Lower lobe of right lung (tissue), 2 donors: ENCODE results near the gene INTS11. TPM values are rescaled to one million over a fixed set of nuclear protein-coding genes. Genes with fewer than 3 reads are reported as not detected.

ENCODE experiments used
- ATAC-seq, 2 donors: fragments of 200-7000 bp; cut with Tn5 transposase; one replicate each; pipeline ENCODE4 v1.9.1; 2020 to 2022; ENCODE audit warnings: mild to moderate bottlenecking in 2 of 2, moderate library complexity in 2 of 2
- DNase-seq: peaks from one replicate; pipeline ENCODE4 v3.0.0-alpha.2; 2020
- H3K27ac ChIP-seq: fragments of 200-600 bp; one replicate; pipeline ENCODE4 v1.8.0; 2022
- H3K27me3 ChIP-seq: fragments of 200-600 bp; one replicate; pipeline ENCODE4 v1.8.0; 2022; ENCODE audit warnings: low read depth
- H3K36me3 ChIP-seq: fragments of 200-600 bp; one replicate; pipeline ENCODE4 v1.8.0; 2022; ENCODE audit warnings: mild to moderate bottlenecking
- H3K4me1 ChIP-seq: fragments of 200-600 bp; one replicate; pipeline ENCODE4 v1.8.0; 2022
- H3K4me3 ChIP-seq: fragments of 200-600 bp; one replicate; pipeline ENCODE4 v1.8.0; 2022; ENCODE audit warnings: mild to moderate bottlenecking
- H3K9me3 ChIP-seq: fragments of 200-600 bp; one replicate; pipeline ENCODE4 v1.8.0; 2022
- intact Hi-C: fragments of 100-400 bp; cut with DNase I; formaldehyde crosslinking; loops from one replicate; pipeline ENCODE4 v1.11.0; 2022
- total RNA-seq: library from RNA; stranded (reverse); fragmentation: NEBNext Ultra II Directional; extraction: Animal tissue kit (Norgen Biotek cat#: 25700); gene quantifications from one replicate; pipeline ENCODE4 v1.2.1, GENCODE V29; 2021
- TF ChIP-seq, protein P1 (sequence below): fragments of 200-600 bp; IDR thresholded peaks from one replicate; pipeline ENCODE4 v1.8.0; 2022; ENCODE audit warnings: antibody characterized with exemption, mild to moderate bottlenecking
- donor health status: DM: no; HTN: yes; CAD: no; lungs with severe emphysema.

The INTS11 gene
- total RNA-seq, 1 donor from 2014 or later = 88.9 TPM

DNA sequence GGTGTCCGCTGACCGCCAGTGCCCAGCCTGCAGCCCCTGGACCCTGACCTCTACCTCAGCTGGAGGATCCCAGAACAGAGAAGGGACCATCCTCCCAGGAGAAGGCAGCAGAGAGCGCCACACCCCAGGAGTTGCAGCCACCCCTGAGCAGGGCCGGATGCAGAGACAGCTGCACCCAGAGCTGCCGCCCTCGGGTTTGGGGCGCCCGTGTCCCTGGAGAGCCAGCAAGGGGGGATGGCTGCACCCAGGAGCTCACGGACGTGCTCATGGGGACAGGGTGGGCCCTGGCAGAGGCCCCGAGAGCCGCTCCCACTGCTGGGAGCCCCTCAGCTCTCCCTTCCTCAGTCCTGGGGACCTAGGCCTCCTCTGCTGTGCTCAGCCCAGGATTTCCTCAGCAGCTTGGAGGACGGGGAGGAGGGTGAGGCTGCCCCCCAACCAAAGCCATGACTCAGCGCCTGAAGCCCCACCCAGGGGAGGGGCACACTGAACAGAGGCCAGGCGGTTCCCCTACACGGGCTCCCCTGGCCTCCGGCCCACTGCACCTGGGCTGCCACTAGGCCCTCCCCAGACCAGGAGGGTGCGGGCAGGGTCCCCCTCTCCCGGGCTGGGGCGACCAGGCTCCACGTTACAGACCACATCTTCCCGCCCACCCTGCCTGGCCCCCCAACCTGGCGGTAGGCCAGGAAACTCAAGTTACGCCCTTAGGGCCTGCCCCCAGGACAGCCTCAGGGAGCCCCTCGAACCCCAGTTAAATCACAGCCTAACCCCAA is 19.0 kb downstream of the INTS11 start:
- peak overlapping the region; percentile 64 for H3K27ac ChIP-seq
- H3K27me3 ChIP-seq = no peaks in the 10 kb centered on the region
- H3K9me3 ChIP-seq = no peaks in the 10 kb centered on the region
- H3K36me3 ChIP-seq = peaks cover 10% of the 10 kb centered on the region
- DNase-seq (peak; percentile 66), ATAC-seq (peak; percentile 2 to 5)
- peaks cover 46% of the 10 kb centered on the region for H3K4me1 ChIP-seq
- TF ChIP-seq, protein P1, sequence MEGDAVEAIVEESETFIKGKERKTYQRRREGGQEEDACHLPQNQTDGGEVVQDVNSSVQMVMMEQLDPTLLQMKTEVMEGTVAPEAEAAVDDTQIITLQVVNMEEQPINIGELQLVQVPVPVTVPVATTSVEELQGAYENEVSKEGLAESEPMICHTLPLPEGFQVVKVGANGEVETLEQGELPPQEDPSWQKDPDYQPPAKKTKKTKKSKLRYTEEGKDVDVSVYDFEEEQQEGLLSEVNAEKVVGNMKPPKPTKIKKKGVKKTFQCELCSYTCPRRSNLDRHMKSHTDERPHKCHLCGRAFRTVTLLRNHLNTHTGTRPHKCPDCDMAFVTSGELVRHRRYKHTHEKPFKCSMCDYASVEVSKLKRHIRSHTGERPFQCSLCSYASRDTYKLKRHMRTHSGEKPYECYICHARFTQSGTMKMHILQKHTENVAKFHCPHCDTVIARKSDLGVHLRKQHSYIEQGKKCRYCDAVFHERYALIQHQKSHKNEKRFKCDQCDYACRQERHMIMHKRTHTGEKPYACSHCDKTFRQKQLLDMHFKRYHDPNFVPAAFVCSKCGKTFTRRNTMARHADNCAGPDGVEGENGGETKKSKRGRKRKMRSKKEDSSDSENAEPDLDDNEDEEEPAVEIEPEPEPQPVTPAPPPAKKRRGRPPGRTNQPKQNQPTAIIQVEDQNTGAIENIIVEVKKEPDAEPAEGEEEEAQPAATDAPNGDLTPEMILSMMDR = no peak
- peak overlapping the region; percentile 93 for H3K4me3 ChIP-seq
- intact Hi-C loops = no loop called here

DNA sequence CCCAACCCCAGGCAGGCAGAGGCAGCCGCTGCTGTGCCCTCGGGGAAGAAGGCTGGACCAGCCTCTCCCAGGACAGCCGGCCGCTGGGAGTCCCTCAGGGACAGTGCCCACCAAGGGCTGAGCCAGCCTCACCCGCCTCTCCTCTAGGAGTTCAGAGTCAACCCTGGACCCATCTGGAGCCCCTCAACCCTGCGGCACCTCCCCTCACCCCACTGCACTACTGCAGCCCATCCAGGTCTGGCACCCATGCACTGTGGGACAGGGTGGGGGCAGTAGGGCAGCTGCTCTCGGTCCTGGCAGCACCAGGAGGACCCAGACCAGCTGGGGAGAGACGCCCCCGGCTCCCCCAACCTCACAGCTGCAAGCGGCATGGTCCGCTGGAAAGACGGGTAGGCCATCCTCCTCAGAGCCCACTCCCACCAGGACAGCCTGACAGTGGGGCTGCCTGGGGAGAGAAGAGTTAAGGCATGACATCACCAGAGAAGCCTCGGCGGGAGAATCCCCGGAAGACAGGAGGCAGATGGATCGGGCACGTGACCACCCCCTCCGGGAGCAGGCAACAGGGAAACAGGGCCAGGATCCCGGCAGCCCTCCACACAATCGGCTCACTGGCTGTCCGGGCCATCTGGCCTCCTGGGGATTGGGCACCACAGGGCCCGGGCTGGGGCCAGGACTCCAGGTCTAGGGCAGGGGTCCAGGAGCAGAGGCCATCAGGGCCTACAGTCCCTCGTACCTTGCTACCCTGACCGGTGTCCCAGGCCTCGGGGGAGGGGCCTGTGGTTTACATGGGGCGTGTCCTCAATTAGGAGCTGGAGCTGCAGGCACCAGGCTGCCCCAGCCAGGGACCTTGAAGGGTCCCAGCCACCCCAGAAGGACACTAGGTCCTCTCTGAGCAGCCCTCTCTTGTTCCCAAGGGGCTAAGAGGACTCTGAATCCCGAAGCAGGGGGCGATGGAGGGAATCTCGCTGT is 19.8 kb downstream of the INTS11 start:
- Histone ChIP-seq H3K27ac (peak overlapping the region; percentile 64), H3K9me3 (no peaks in the 10 kb centered on the region), H3K27me3 (no peaks in the 10 kb centered on the region), H3K36me3 (peaks cover 8% of the 10 kb centered on the region), H3K4me3 (peak overlapping the region; percentile 93), H3K4me1 (peaks cover 42% of the 10 kb centered on the region)
- DNase-seq (peak; percentile 69), ATAC-seq (no peak)
- intact Hi-C loops = no loop called here
- TF ChIP-seq, protein P1 = no peak

DNA sequence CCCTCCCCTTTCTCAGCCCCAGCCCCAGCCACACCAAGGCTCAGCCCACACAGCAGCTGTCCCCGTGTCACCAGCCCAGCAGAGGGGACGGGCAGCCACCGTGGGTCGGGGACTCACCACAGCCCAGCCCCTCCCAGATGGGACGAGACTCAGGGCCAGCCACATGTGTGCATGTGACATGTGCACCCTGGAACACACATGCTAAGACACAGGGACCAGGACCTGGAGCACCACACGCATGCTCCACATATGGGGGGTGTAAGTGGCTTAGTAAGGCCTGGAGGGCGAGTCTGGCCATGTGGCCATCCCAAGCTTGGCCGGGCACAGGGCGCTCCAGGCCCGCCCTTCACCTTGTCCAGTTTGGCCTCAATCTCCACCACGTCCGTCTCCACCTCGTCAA is 20.7 kb downstream of the INTS11 start:
- intact Hi-C loops = no loop called here
- no peaks in the 10 kb centered on the region for H3K9me3 ChIP-seq

DNA sequence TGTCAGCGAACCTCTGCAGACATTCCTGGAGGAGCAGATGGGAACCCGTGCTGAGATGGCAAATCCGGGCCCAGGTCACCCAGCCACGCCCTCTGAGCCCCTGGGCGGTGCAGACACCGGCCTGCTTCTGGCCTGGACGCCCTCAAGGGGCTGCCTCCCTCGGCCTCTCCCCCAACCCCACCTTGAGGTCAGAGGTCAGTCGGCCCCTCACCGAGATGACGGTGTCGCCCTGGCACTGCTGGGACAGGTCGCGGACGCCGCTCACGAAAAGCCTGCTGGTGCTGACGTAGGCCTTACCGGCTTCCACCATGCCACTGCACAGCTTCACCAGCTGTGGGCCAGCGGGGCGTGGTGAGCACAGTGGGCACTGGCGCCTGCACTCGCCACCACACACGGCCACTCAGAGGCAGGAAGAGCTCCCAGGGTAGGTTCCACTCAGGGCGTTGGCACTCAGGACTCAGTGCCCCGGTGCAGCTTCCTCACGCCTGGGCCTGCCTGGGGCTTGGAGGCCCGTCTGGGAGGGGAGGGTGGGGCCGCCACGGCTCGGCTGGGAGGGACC is 21.4 kb downstream of the INTS11 start:
- no peaks in the 10 kb centered on the region for H3K9me3 ChIP-seq
- intact Hi-C loops = no loop called here
- no peak overlapping the region for H3K4me3 ChIP-seq
- TF ChIP-seq, protein P1 = no peak
- no peak overlapping the region for H3K27ac ChIP-seq
- H3K27me3 ChIP-seq = no peaks in the 10 kb centered on the region
- peaks cover 34% of the 10 kb centered on the region for H3K4me1 ChIP-seq
- ATAC-seq (no peak), DNase-seq (no peak)
- H3K36me3 ChIP-seq = peaks cover 7% of the 10 kb centered on the region

More for the DNA sequence above, 20.7 kb downstream of the INTS11 start:
- Histone ChIP-seq H3K27me3 (no peaks in the 10 kb centered on the region), H3K27ac (no peak overlapping the region), H3K4me3 (no peak overlapping the region), H3K36me3 (peaks cover 7% of the 10 kb centered on the region), H3K4me1 (peaks cover 34% of the 10 kb centered on the region)
- ATAC-seq (no peak), DNase-seq (no peak)
- TF ChIP-seq, protein P1 = no peak

DNA sequence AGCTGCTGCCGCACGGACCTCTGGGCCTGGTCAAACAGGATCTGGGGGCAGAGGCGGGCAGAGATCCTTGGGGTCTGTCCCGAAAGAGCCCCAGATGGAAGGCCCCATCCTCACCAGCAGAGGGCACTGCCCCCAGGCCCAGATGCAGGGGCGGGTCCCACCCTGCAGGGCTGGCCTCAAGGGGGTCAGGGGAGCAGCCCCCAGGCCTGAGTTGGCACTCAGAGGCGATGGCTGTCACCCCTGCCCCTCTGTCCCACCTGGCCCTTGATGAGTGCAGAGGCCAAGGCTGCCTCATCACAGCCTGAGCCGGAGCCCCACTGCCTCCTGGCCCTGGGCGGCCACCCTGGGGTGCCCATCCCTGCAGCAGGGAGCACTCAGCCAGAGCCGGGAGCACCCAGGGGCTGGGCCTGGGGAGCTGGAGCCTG is 22.4 kb downstream of the INTS11 start:
- no peak for ATAC-seq

More for the DNA sequence above, 22.4 kb downstream of the INTS11 start:
- no peaks in the 10 kb centered on the region for H3K9me3 ChIP-seq
- no peak overlapping the region for H3K27ac ChIP-seq
- H3K36me3 ChIP-seq = peaks cover 7% of the 10 kb centered on the region
- peaks cover 33% of the 10 kb centered on the region for H3K4me1 ChIP-seq
- DNase-seq = no peak
- intact Hi-C loops = no loop called here
- no peak overlapping the region for H3K4me3 ChIP-seq
- TF ChIP-seq, protein P1 = peak; percentile 39
- no peaks in the 10 kb centered on the region for H3K27me3 ChIP-seq
